Spleen (tissue), 7 donors: ENCODE measurements around the gene TCF12.

Source experiments
- POLR2A ChIP-seq, 3 donors: fragments of 450-650 bp; IDR thresholded peaks; one replicate each; pipeline ENCODE4 v1.5.1; 2017; ENCODE audit warnings: antibody characterized with exemption in 3 of 3, mild to moderate bottlenecking in 1 of 3
- TF ChIP-seq, protein P1 (sequence below), 11 experiments: fragments of 200-600 bp in 7 of 11; fragments of 450-650 bp in 4 of 11; sonication (generic) in 4 of 11; IDR thresholded peaks in 8 of 11; conservative IDR thresholded peaks in 3 of 11; 1 replicate in 7 of 11; 2 replicates in 4 of 11; pipeline versions ENCODE4 v1.4.0 to v1.8.0; 2016 to 2021; ENCODE audit warnings: antibody characterized with exemption in 11 of 11, inconsistent platforms in 4 of 11, mild to moderate bottlenecking in 1 of 11
- donor health status: DM: no; HTN: no; CAD: no; lungs with moderate emphysema.
- donor health status: DM: no; HTN: no; CAD: no.
- donor health status: DM: no; HTN: no; CAD: no.

DNA sequence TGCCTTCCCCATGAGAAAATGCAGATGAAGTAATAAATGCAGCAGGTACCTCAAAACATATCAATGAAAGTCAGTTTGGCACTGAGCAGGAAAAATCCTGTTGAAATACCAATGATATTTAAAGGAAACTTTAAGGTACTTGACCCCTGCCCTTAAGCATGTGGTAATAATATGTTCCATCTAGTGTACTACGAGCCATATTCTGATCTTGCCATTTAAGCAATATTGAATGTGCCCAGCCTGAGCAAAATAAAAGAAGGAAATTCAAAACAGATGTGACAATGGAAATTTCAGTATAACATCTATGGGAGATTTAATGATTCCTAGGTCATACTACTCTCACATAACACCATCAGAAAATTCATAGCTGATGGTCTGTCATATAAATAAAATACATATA lies 266.1 kb downstream of the TCF12 start:
- TF ChIP-seq POLR2A (IDR thresholded peaks at IDR 0.05), result no peak
- TF ChIP-seq, protein P1, sequence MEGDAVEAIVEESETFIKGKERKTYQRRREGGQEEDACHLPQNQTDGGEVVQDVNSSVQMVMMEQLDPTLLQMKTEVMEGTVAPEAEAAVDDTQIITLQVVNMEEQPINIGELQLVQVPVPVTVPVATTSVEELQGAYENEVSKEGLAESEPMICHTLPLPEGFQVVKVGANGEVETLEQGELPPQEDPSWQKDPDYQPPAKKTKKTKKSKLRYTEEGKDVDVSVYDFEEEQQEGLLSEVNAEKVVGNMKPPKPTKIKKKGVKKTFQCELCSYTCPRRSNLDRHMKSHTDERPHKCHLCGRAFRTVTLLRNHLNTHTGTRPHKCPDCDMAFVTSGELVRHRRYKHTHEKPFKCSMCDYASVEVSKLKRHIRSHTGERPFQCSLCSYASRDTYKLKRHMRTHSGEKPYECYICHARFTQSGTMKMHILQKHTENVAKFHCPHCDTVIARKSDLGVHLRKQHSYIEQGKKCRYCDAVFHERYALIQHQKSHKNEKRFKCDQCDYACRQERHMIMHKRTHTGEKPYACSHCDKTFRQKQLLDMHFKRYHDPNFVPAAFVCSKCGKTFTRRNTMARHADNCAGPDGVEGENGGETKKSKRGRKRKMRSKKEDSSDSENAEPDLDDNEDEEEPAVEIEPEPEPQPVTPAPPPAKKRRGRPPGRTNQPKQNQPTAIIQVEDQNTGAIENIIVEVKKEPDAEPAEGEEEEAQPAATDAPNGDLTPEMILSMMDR (IDR thresholded peaks at IDR 0.05 in 8 of 11, conservative IDR thresholded peaks at IDR 0.05 in 3 of 11), result no peak
